HepG2 (cell line): ENCODE data around the gene NTM. TPM values are rescaled to one million over a fixed set of nuclear protein-coding genes. Genes with fewer than 3 reads are reported as not detected.

Source experiments
- ATAC-seq: fragments of 200-7000 bp; cut with Tn5 transposase; 3 replicates; pipeline ENCODE4 v1.9.1; 2020; ENCODE audit warnings: mild to moderate bottlenecking, moderate library complexity
- BruUV-seq: library from RNA; stranded (reverse); fragments of 400-500 nt; replicated peaks from 2 replicates; lab custom pipeline; 2021; lab: Mats Ljungman, UMichigan
- CTCF ChIA-PET: fragments of 300-600 bp; formaldehyde crosslinking; extraction: SDS; loops from one replicate; lab custom pipeline; 2021; ENCODE audit warnings: low total read pairs, inconsistent platforms, low intra/inter-chr PET ratio; lab: Yijun Ruan, JAX
- POLR2A ChIA-PET: fragments of 350-600 bp; sonication (Branson Sonifier 250); formaldehyde crosslinking; loops from one replicate; lab custom pipeline; 2020; ENCODE audit warnings: antibody characterized with exemption, inconsistent platforms; lab: Yijun Ruan, JAX
- DNase-seq: peaks from one replicate; pipeline ENCODE4 v3.0.0-alpha.2; 2015; ENCODE audit warnings: low spot score
- FAIRE-seq: peaks from 3 replicates; lab custom pipeline; 2011; peaks lifted over from hg19 to GRCh38; lab: Jason Lieb, UNC
- H2AFZ ChIP-seq: one replicate; pipeline ENCODE4 v1.6.1; 2011; ENCODE audit warnings: low read length, inconsistent platforms
- H3K27ac ChIP-seq: fragments of 300-600 bp; 3 replicates; pipeline ENCODE4 v1.8.0; 2011; ENCODE audit warnings: mixed run types, mild to moderate bottlenecking, mixed read lengths, low read length, inconsistent platforms; ENCODE audit not compliant: insufficient read depth; ENCODE audit errors: extremely low read length
- H3K27me3 ChIP-seq, 2 experiments: fragments of 200-600 bp in 1 of 2; 2 replicates in 1 of 2; 3 replicates in 1 of 2; pipeline versions ENCODE4 v1.6.0 to v1.8.0; 2011; ENCODE audit warnings: low read length in 2 of 2, mild to moderate bottlenecking in 2 of 2, moderate library complexity in 2 of 2, inconsistent platforms in 1 of 2; ENCODE audit not compliant: insufficient read depth in 2 of 2, control insufficient read depth in 1 of 2
- H3K36me3 ChIP-seq, 2 experiments: fragments of 200-600 bp in 1 of 2; replicated peaks in 1 of 2; 2 replicates in 1 of 2; 3 replicates in 1 of 2; pipeline versions ENCODE4 v1.5.1 to v1.8.0; 2011; ENCODE audit warnings: low read length in 2 of 2, inconsistent platforms in 1 of 2; ENCODE audit not compliant: insufficient read depth in 2 of 2, control insufficient read depth in 1 of 2
- H3K4me1 ChIP-seq: 2 replicates; pipeline ENCODE4 v1.5.1; 2012; ENCODE audit warnings: low read length, inconsistent platforms; ENCODE audit not compliant: insufficient read depth
- H3K4me2 ChIP-seq: 2 replicates; pipeline ENCODE4 v1.6.0; 2011; ENCODE audit warnings: low read depth, low read length, inconsistent platforms
- H3K4me3 ChIP-seq, 3 experiments: fragments of 200-600 bp in 1 of 3; sonication (generic), shearing (Covaris generic) in 1 of 3; replicated peaks in 1 of 3; 2 replicates each; pipeline ENCODE4 v1.5.1; 2011 to 2016; ENCODE audit warnings: low read length in 3 of 3, inconsistent platforms in 2 of 3, low read depth in 2 of 3, mild to moderate bottlenecking in 2 of 3, control low read depth in 1 of 3, mixed read lengths in 1 of 3; ENCODE audit not compliant: insufficient read depth in 1 of 3
- H3K79me2 ChIP-seq: one replicate; pipeline ENCODE4 v1.6.1; 2011; ENCODE audit warnings: low read length, inconsistent platforms; ENCODE audit not compliant: insufficient read depth
- H3K9ac ChIP-seq: 2 replicates; pipeline ENCODE4 v1.6.0; 2011; ENCODE audit warnings: mild to moderate bottlenecking, low read depth, low read length, inconsistent platforms; ENCODE audit not compliant: insufficient read depth
- H3K9me3 ChIP-seq: 2 replicates; pipeline ENCODE4 v1.5.1; 2012; ENCODE audit warnings: mild to moderate bottlenecking, low read length
- H4K20me1 ChIP-seq: 2 replicates; pipeline ENCODE4 v1.6.0; 2011; ENCODE audit warnings: inconsistent platforms, mild to moderate bottlenecking, low read length, moderate library complexity; ENCODE audit not compliant: insufficient read depth
- HNRNPUL1 ChIP-seq: fragments of 200-400 bp; formaldehyde crosslinking; IDR thresholded peaks from 2 replicates; pipeline ENCODE4 v1.6.1; 2017; ENCODE audit warnings: low read depth, mild to moderate bottlenecking, low read length, moderate library complexity
- NR2F6 ChIP-seq, 2 experiments: IDR thresholded peaks; 2 replicates each; pipeline ENCODE4 v1.6.1; 2016; ENCODE audit warnings: antibody characterized with exemption in 1 of 2, mild to moderate bottlenecking in 1 of 2
- YEATS4 ChIP-seq: sonication (generic); formaldehyde crosslinking; IDR thresholded peaks from 2 replicates; pipeline ENCODE4 v1.4.0; 2020; ENCODE audit warnings: missing genetic modification reagents, borderline replicate concordance
- ZMAT3 ChIP-seq: sonication (generic); formaldehyde crosslinking; conservative IDR thresholded peaks from 2 replicates; pipeline ENCODE4 v1.7.0; 2021; ENCODE audit warnings: missing genetic modification reagents
- ZNF121 ChIP-seq: sonication (generic); formaldehyde crosslinking; IDR thresholded peaks from 2 replicates; pipeline ENCODE4 v1.5.0; 2020; ENCODE audit warnings: mild to moderate bottlenecking, missing genetic modification reagents
- ZNF577 ChIP-seq: sonication (generic); formaldehyde crosslinking; IDR thresholded peaks from 2 replicates; pipeline ENCODE4 v1.4.0; 2020; ENCODE audit warnings: mild to moderate bottlenecking, low read depth, missing genetic modification reagents, borderline replicate concordance
- ZNF709 ChIP-seq: sonication (generic); formaldehyde crosslinking; IDR thresholded peaks from 2 replicates; pipeline ENCODE4 v1.5.0; 2020; ENCODE audit warnings: mild to moderate bottlenecking, missing genetic modification reagents
- ZNF800 ChIP-seq: sonication (generic); formaldehyde crosslinking; IDR thresholded peaks from 2 replicates; pipeline ENCODE4 v1.4.0; 2020; ENCODE audit warnings: missing genetic modification reagents
- WGBS: methylation state at CpG from one replicate; pipeline ENCODE4 v1.1.6; 2017; ENCODE audit warnings: low lambda C conversion rate; 5-methylcytosine and 5-hydroxymethylcytosine counted together
- in situ Hi-C: cut with HindIII; loops from 2 replicates; pipeline ENCODE4 v1.10.0; 2017; ENCODE audit warnings: low pct_unique_long_range_greater_than_20kb; ENCODE audit not compliant: extremely low pct_ligation_motif_present
- intact Hi-C: fragments of 100-400 bp; cut with micrococcal nuclease; formaldehyde crosslinking; loops from one replicate; pipeline ENCODE4 v1.10.0; 2022; ENCODE audit not compliant: unreplicated experiment
- polyA plus RNA-seq, 8 experiments: library from polyadenylated mRNA; depleted of rRNA in 3 of 8; stranded (reverse) in 7 of 8; unstranded in 1 of 8; fragments of >200 nt; fragmentation: Illumina TruSeq in 4 of 8; extraction: Trizol in 4 of 8; gene quantifications; 2 replicates each; pipeline versions ENCODE4 v1.2.1 to v1.2.3, GENCODE V29; 2011 to 2016; ENCODE audit warnings: low read depth in 4 of 8, missing spikeins in 1 of 8, mixed read lengths in 1 of 8; ENCODE audit not compliant: insufficient read depth in 1 of 8
- total RNA-seq, 5 experiments: library from RNA; depleted of rRNA; stranded (reverse); fragments of >200 nt; fragmentation: Illumina TruSeq; extraction: Trizol; gene quantifications; 2 replicates each; pipeline ENCODE4 v1.2.3, GENCODE V29; 2016; ENCODE audit warnings: low read depth in 1 of 5

NTM gene
- total and polyA plus RNA-seq, 2 of the 13 experiments (the other 11 are each of a cell fraction or from before 2014, with no cell fraction given) = not detected

GRCh38 chr11:131816051-131816450 lies 445.6 kb downstream of the NTM start:
- no peak for TF ChIP-seq HNRNPUL1
- TF ChIP-seq ZNF709 (CRISPR knock-in tag) = no peak
- TF ChIP-seq ZMAT3 = no peak
- no peak for TF ChIP-seq YEATS4 (CRISPR knock-in tag)
- no peak for TF ChIP-seq ZNF121 (CRISPR knock-in tag)
- no peak for TF ChIP-seq ZNF800
- Histone ChIP-seq H4K20me1 (no peaks in the 10 kb centered on the region), H3K9ac (no peak overlapping the region), H3K4me3 (no peak overlapping the region), H3K36me3 (no peaks in the 10 kb centered on the region), H3K4me1 (no peaks in the 10 kb centered on the region), H3K27me3 (no peaks in the 10 kb centered on the region), H3K9me3 (no peaks in the 10 kb centered on the region), H3K4me2 (no peak overlapping the region), H3K27ac (no peak overlapping the region), H2AFZ (no peak overlapping the region), H3K79me2 (no peaks in the 10 kb centered on the region)
- WGBS = 36% methylated on average over 5 of the region's 5 CpGs
- ChIA-PET POLR2A (no interaction called here), CTCF (no interaction called here)
- intact Hi-C loops = no loop called here
- no peak for FAIRE-seq
- in situ Hi-C loops = no loop called here
- no peak for DNase-seq
- no peak for ATAC-seq
- no TSS peak for BruUV-seq

GRCh38 chr11:131817687-131818188 lies 447.3 kb downstream of the NTM start:
- no peak overlapping the region for H3K4me3 ChIP-seq
- no peaks in the 10 kb centered on the region for H4K20me1 ChIP-seq
- no peak overlapping the region for H3K27ac ChIP-seq
- no peaks in the 10 kb centered on the region for H3K36me3 ChIP-seq
- no peaks in the 10 kb centered on the region for H3K27me3 ChIP-seq
- no peaks in the 10 kb centered on the region for H3K4me1 ChIP-seq
- in situ Hi-C loops = no loop called here
- H3K4me2 ChIP-seq = no peak overlapping the region
- TF ChIP-seq NR2F6 (IDR thresholded peaks at IDR 0.05) = no peak
- TF ChIP-seq NR2F6 (CRISPR knock-in tag; IDR thresholded peaks at IDR 0.05) = no peak
- no peak for TF ChIP-seq ZNF577 (CRISPR knock-in tag)
- ATAC-seq (no peak), DNase-seq (no peak), FAIRE-seq (no peak)
- H3K79me2 ChIP-seq = no peaks in the 10 kb centered on the region
- no TSS peak for BruUV-seq
- ChIA-PET POLR2A (no interaction called here), CTCF (no interaction called here)
- no peaks in the 10 kb centered on the region for H3K9me3 ChIP-seq
- H2AFZ ChIP-seq = no peak overlapping the region
- 37% methylated on average over 6 of the region's 6 CpGs for WGBS
- intact Hi-C loops = no loop called here
- H3K9ac ChIP-seq = no peak overlapping the region
